WTC11 (cell line): ENCODE results near the gene LRRC63. TPM values are rescaled to one million over a fixed set of nuclear protein-coding genes. Genes with fewer than 3 reads are reported as not detected.

ENCODE experiments used
- ATAC-seq: fragments of 200-7000 bp; cut with Tn5 transposase; 2 replicates; pipeline ENCODE4 v1.10.0; 2021; ENCODE audit warnings: mild to moderate bottlenecking, moderate library complexity
- CTCF ChIA-PET: fragments of 300-600 bp; sonication (Branson Sonifier 250); formaldehyde crosslinking; loops from one replicate; lab custom pipeline; 2021; ENCODE audit warnings: antibody characterized with exemption; lab: Charles Lee
- POLR2A ChIA-PET: fragments of 350-600 bp; sonication (Branson Sonifier 250); formaldehyde crosslinking; loops from one replicate; lab custom pipeline; 2021; ENCODE audit warnings: antibody characterized with exemption; lab: Charles Lee
- DNase-seq: peaks from one replicate; pipeline ENCODE4 v3.0.0; 2021; ENCODE audit warnings: low spot score
- H3K27ac Mint-ChIP-seq: 2 replicates; pipeline ENCODE4 v1.8.0; 2021; ENCODE audit warnings: mixed read lengths
- H3K27me3 Mint-ChIP-seq: 2 replicates; pipeline ENCODE4 v1.8.0; 2021; ENCODE audit warnings: low read depth, mild to moderate bottlenecking, moderate library complexity, mixed read lengths
- H3K36me3 Mint-ChIP-seq: 2 replicates; pipeline ENCODE4 v1.8.0; 2021; ENCODE audit warnings: mixed read lengths
- H3K4me1 Mint-ChIP-seq: 2 replicates; pipeline ENCODE4 v1.8.0; 2022; ENCODE audit warnings: mixed read lengths
- H3K4me3 Mint-ChIP-seq: 2 replicates; pipeline ENCODE4 v1.8.0; 2021; ENCODE audit warnings: mild to moderate bottlenecking, moderate library complexity, mixed read lengths
- H3K9me3 Mint-ChIP-seq: 2 replicates; pipeline ENCODE4 v1.8.0; 2021; ENCODE audit warnings: mixed read lengths
- CREB1 ChIP-seq: sonication (generic); formaldehyde crosslinking; IDR thresholded peaks from 2 replicates; pipeline ENCODE4 v1.8.0; 2023; ENCODE audit warnings: mild to moderate bottlenecking, missing genetic modification reagents
- CREM ChIP-seq: sonication (generic); formaldehyde crosslinking; IDR thresholded peaks from 2 replicates; pipeline ENCODE4 v1.8.1; 2022; ENCODE audit warnings: mild to moderate bottlenecking, missing genetic modification reagents, moderate library complexity
- FOXJ3 ChIP-seq: sonication (generic); formaldehyde crosslinking; IDR thresholded peaks from 2 replicates; pipeline ENCODE4 v1.9.0; 2021; ENCODE audit warnings: missing genetic modification reagents, mild to moderate bottlenecking, borderline replicate concordance
- NFATC4 ChIP-seq: fragments of 250-450 bp; sonication (Bioruptor Pico); IDR thresholded peaks from 2 replicates; pipeline ENCODE4 v1.9.0; 2021; ENCODE audit warnings: mild to moderate bottlenecking
- NR1H2 ChIP-seq: sonication (generic); formaldehyde crosslinking; IDR thresholded peaks from 2 replicates; pipeline ENCODE4 v1.9.0; 2021; ENCODE audit warnings: mild to moderate bottlenecking, moderate library complexity, missing genetic modification reagents
- NR2C2 ChIP-seq: sonication (generic); formaldehyde crosslinking; IDR thresholded peaks from 2 replicates; pipeline ENCODE4 v1.8.0; 2022; ENCODE audit warnings: mild to moderate bottlenecking, missing genetic modification reagents
- SP1 ChIP-seq: sonication (generic); formaldehyde crosslinking; conservative IDR thresholded peaks from 2 replicates; pipeline ENCODE4 v1.8.1; 2022; ENCODE audit warnings: missing genetic modification reagents
- TCF7 ChIP-seq: sonication (generic); formaldehyde crosslinking; IDR thresholded peaks from 2 replicates; pipeline ENCODE4 v1.8.0; 2022; ENCODE audit warnings: mild to moderate bottlenecking, low read depth, missing genetic modification reagents, moderate library complexity
- ZNF121 ChIP-seq: sonication (generic); formaldehyde crosslinking; IDR thresholded peaks from 2 replicates; pipeline ENCODE4 v1.8.0; 2023; ENCODE audit warnings: missing genetic modification reagents
- ZNF232 ChIP-seq: sonication (generic); formaldehyde crosslinking; IDR thresholded peaks from 2 replicates; pipeline ENCODE4 v1.8.0; 2022; ENCODE audit warnings: mild to moderate bottlenecking, missing genetic modification reagents
- ZNF263 ChIP-seq: sonication (generic); formaldehyde crosslinking; IDR thresholded peaks from 2 replicates; pipeline ENCODE4 v1.8.1; 2022; ENCODE audit warnings: low read depth, mild to moderate bottlenecking, moderate library complexity, missing genetic modification reagents
- ZNF423 ChIP-seq: fragments of 250-450 bp; sonication (Bioruptor Pico); IDR thresholded peaks from 2 replicates; pipeline ENCODE4 v2.1.2; 2022; ENCODE audit warnings: mild to moderate bottlenecking, moderate library complexity
- ZNF671 ChIP-seq: fragments of 250-450 bp; sonication (Bioruptor Pico); IDR thresholded peaks from 2 replicates; pipeline ENCODE4 v1.8.0; 2021; ENCODE audit warnings: mild to moderate bottlenecking
- total RNA-seq: library from RNA; stranded (reverse); gene quantifications from 3 replicates; pipeline ENCODE4 v1.2.3, GENCODE V29; 2021
- TF ChIP-seq, protein P1 (sequence below): fragments of 250-450 bp; sonication (Bioruptor Pico); IDR thresholded peaks from 2 replicates; pipeline ENCODE4 v1.9.0; 2021; ENCODE audit warnings: mild to moderate bottlenecking, borderline replicate concordance
- TF ChIP-seq, protein P2 (sequence below): sonication (generic); formaldehyde crosslinking; IDR thresholded peaks from 2 replicates; pipeline ENCODE4 v1.8.0; 2022; ENCODE audit warnings: missing genetic modification reagents
- TF ChIP-seq, protein P3 (sequence below): sonication (generic); formaldehyde crosslinking; IDR thresholded peaks from 2 replicates; pipeline ENCODE4 v1.8.0; 2022; ENCODE audit warnings: mild to moderate bottlenecking, missing genetic modification reagents
- TF ChIP-seq, protein P4 (sequence below): sonication (generic); formaldehyde crosslinking; IDR thresholded peaks from 2 replicates; pipeline ENCODE4 v1.8.1; 2022; ENCODE audit warnings: low read depth, mild to moderate bottlenecking, moderate library complexity, missing genetic modification reagents, borderline replicate concordance
- TF ChIP-seq, protein P5 (sequence below): sonication (generic); formaldehyde crosslinking; IDR thresholded peaks from 2 replicates; pipeline ENCODE4 v1.8.1; 2023; ENCODE audit warnings: mild to moderate bottlenecking, missing genetic modification reagents, borderline replicate concordance
- TF ChIP-seq, protein P6 (sequence below): sonication (generic); formaldehyde crosslinking; IDR thresholded peaks from 2 replicates; pipeline ENCODE4 v1.8.1; 2022; ENCODE audit warnings: low read depth, missing genetic modification reagents, borderline replicate concordance
- TF ChIP-seq, protein P7 (sequence below): sonication (generic); formaldehyde crosslinking; IDR thresholded peaks from 2 replicates; pipeline ENCODE4 v1.8.0; 2022; ENCODE audit warnings: mild to moderate bottlenecking, missing genetic modification reagents

Gene LRRC63
- total RNA-seq, 1 experiment from 2014 or later: not detected

DNA sequence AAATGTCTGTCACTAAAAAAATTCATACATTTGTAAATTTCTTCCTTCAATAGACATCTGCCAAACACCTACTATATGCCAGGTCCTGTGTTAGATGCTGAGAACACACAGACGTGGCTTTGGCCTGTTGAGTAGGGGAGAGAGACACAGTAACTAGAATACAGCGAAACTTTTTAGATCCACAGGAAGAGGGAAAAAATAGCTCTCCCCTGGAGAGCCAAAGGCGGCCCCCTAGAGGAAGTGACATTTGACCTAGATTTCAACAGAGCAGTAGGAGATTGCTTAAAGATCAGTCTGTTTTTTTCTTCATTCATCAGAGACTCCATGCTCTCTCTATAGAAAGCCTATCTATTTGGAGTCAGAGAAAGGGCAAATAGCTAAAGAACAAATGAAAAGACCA is 41.0 kb upstream of the LRRC63 start:
- DNase-seq: no peak
- H3K27me3 Mint-ChIP-seq: peaks cover 17% of the 10 kb centered on the region
- CTCF ChIA-PET: interaction anchor here (1.0 to 2.3 kb wide), 5 partner anchors 11 to 44 kb away, joined by 3 to 19 read pairs (median 4); no protein-coding TSS in a partner anchor
- no peak overlapping the region for H3K4me3 Mint-ChIP-seq
- peaks cover 17% of the 10 kb centered on the region for H3K4me1 Mint-ChIP-seq
- peak; percentile 52 for ATAC-seq
- H3K36me3 Mint-ChIP-seq: no peaks in the 10 kb centered on the region
- no peak for TF ChIP-seq ZNF121
- no peak overlapping the region for H3K27ac Mint-ChIP-seq
- H3K9me3 Mint-ChIP-seq: no peaks in the 10 kb centered on the region
- POLR2A ChIA-PET: no interaction called here

DNA sequence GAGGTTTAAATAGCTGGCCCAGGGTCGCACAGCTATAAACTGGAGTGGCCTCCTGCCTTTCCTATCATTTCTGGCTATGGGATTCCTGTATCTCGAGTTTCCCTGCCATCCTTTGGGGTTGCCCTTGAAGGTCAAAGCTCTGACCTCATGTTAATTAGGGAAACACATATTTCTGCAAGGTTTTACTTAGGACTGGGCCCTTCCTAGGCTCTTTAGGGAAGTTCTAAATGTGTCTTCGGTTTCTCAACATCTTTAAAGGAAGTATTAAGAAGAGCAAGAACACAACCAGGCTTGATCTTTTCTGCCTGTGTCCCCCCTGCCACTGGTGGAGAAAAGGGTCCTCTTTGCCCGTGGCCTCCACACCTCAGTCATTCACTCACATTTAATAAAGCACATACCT is 40.5 kb upstream of the LRRC63 start:
- no peak for DNase-seq
- Mint-ChIP-seq H3K9me3 (no peaks in the 10 kb centered on the region), H3K27me3 (peaks cover 17% of the 10 kb centered on the region), H3K4me1 (peaks cover 17% of the 10 kb centered on the region), H3K27ac (no peak overlapping the region), H3K4me3 (no peak overlapping the region), H3K36me3 (no peaks in the 10 kb centered on the region)
- ATAC-seq: no peak
- CTCF ChIA-PET: interaction anchor here (1.0 to 2.3 kb wide), 5 partner anchors 11 to 45 kb away, joined by 3 to 19 read pairs (median 4); no protein-coding TSS in a partner anchor
- TF ChIP-seq NR2C2 (CRISPR knock-in tag) (no peak), ZNF232 (CRISPR knock-in tag) (no peak), SP1 (no peak), FOXJ3 (CRISPR knock-in tag) (no peak), ZNF263 (CRISPR knock-in tag) (no peak), CREB1 (no peak), NFATC4 (CRISPR knock-in tag) (no peak), CREM (no peak), ZNF671 (CRISPR knock-in tag) (no peak), TCF7 (CRISPR knock-in tag) (no peak), NR1H2 (CRISPR knock-in tag) (no peak), ZNF423 (CRISPR knock-in tag) (no peak)
- TF ChIP-seq, protein P1, sequence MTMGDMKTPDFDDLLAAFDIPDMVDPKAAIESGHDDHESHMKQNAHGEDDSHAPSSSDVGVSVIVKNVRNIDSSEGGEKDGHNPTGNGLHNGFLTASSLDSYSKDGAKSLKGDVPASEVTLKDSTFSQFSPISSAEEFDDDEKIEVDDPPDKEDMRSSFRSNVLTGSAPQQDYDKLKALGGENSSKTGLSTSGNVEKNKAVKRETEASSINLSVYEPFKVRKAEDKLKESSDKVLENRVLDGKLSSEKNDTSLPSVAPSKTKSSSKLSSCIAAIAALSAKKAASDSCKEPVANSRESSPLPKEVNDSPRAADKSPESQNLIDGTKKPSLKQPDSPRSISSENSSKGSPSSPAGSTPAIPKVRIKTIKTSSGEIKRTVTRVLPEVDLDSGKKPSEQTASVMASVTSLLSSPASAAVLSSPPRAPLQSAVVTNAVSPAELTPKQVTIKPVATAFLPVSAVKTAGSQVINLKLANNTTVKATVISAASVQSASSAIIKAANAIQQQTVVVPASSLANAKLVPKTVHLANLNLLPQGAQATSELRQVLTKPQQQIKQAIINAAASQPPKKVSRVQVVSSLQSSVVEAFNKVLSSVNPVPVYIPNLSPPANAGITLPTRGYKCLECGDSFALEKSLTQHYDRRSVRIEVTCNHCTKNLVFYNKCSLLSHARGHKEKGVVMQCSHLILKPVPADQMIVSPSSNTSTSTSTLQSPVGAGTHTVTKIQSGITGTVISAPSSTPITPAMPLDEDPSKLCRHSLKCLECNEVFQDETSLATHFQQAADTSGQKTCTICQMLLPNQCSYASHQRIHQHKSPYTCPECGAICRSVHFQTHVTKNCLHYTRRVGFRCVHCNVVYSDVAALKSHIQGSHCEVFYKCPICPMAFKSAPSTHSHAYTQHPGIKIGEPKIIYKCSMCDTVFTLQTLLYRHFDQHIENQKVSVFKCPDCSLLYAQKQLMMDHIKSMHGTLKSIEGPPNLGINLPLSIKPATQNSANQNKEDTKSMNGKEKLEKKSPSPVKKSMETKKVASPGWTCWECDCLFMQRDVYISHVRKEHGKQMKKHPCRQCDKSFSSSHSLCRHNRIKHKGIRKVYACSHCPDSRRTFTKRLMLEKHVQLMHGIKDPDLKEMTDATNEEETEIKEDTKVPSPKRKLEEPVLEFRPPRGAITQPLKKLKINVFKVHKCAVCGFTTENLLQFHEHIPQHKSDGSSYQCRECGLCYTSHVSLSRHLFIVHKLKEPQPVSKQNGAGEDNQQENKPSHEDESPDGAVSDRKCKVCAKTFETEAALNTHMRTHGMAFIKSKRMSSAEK (CRISPR knock-in tag): no peak
- TF ChIP-seq, protein P2, sequence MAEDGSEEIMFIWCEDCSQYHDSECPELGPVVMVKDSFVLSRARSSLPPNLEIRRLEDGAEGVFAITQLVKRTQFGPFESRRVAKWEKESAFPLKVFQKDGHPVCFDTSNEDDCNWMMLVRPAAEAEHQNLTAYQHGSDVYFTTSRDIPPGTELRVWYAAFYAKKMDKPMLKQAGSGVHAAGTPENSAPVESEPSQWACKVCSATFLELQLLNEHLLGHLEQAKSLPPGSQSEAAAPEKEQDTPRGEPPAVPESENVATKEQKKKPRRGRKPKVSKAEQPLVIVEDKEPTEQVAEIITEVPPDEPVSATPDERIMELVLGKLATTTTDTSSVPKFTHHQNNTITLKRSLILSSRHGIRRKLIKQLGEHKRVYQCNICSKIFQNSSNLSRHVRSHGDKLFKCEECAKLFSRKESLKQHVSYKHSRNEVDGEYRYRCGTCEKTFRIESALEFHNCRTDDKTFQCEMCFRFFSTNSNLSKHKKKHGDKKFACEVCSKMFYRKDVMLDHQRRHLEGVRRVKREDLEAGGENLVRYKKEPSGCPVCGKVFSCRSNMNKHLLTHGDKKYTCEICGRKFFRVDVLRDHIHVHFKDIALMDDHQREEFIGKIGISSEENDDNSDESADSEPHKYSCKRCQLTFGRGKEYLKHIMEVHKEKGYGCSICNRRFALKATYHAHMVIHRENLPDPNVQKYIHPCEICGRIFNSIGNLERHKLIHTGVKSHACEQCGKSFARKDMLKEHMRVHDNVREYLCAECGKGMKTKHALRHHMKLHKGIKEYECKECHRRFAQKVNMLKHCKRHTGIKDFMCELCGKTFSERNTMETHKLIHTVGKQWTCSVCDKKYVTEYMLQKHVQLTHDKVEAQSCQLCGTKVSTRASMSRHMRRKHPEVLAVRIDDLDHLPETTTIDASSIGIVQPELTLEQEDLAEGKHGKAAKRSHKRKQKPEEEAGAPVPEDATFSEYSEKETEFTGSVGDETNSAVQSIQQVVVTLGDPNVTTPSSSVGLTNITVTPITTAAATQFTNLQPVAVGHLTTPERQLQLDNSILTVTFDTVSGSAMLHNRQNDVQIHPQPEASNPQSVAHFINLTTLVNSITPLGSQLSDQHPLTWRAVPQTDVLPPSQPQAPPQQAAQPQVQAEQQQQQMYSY: no peak
- TF ChIP-seq, protein P3, sequence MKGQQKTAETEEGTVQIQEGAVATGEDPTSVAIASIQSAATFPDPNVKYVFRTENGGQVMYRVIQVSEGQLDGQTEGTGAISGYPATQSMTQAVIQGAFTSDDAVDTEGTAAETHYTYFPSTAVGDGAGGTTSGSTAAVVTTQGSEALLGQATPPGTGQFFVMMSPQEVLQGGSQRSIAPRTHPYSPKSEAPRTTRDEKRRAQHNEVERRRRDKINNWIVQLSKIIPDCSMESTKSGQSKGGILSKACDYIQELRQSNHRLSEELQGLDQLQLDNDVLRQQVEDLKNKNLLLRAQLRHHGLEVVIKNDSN (CRISPR knock-in tag): no peak
- TF ChIP-seq, protein P4, sequence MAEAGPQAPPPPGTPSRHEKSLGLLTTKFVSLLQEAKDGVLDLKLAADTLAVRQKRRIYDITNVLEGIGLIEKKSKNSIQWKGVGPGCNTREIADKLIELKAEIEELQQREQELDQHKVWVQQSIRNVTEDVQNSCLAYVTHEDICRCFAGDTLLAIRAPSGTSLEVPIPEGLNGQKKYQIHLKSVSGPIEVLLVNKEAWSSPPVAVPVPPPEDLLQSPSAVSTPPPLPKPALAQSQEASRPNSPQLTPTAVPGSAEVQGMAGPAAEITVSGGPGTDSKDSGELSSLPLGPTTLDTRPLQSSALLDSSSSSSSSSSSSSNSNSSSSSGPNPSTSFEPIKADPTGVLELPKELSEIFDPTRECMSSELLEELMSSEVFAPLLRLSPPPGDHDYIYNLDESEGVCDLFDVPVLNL (CRISPR knock-in tag): no peak
- TF ChIP-seq, protein P5, sequence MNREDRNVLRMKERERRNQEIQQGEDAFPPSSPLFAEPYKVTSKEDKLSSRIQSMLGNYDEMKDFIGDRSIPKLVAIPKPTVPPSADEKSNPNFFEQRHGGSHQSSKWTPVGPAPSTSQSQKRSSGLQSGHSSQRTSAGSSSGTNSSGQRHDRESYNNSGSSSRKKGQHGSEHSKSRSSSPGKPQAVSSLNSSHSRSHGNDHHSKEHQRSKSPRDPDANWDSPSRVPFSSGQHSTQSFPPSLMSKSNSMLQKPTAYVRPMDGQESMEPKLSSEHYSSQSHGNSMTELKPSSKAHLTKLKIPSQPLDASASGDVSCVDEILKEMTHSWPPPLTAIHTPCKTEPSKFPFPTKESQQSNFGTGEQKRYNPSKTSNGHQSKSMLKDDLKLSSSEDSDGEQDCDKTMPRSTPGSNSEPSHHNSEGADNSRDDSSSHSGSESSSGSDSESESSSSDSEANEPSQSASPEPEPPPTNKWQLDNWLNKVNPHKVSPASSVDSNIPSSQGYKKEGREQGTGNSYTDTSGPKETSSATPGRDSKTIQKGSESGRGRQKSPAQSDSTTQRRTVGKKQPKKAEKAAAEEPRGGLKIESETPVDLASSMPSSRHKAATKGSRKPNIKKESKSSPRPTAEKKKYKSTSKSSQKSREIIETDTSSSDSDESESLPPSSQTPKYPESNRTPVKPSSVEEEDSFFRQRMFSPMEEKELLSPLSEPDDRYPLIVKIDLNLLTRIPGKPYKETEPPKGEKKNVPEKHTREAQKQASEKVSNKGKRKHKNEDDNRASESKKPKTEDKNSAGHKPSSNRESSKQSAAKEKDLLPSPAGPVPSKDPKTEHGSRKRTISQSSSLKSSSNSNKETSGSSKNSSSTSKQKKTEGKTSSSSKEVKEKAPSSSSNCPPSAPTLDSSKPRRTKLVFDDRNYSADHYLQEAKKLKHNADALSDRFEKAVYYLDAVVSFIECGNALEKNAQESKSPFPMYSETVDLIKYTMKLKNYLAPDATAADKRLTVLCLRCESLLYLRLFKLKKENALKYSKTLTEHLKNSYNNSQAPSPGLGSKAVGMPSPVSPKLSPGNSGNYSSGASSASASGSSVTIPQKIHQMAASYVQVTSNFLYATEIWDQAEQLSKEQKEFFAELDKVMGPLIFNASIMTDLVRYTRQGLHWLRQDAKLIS (CRISPR knock-in tag): no peak
- TF ChIP-seq, protein P6, sequence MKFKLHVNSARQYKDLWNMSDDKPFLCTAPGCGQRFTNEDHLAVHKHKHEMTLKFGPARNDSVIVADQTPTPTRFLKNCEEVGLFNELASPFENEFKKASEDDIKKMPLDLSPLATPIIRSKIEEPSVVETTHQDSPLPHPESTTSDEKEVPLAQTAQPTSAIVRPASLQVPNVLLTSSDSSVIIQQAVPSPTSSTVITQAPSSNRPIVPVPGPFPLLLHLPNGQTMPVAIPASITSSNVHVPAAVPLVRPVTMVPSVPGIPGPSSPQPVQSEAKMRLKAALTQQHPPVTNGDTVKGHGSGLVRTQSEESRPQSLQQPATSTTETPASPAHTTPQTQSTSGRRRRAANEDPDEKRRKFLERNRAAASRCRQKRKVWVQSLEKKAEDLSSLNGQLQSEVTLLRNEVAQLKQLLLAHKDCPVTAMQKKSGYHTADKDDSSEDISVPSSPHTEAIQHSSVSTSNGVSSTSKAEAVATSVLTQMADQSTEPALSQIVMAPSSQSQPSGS (CRISPR knock-in tag): no peak
- TF ChIP-seq, protein P7, sequence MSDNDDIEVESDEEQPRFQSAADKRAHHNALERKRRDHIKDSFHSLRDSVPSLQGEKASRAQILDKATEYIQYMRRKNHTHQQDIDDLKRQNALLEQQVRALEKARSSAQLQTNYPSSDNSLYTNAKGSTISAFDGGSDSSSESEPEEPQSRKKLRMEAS (CRISPR knock-in tag): no peak
- POLR2A ChIA-PET: no interaction called here
